ENCODE data around the gene TDRD1. TPM values are rescaled to one million over a fixed set of nuclear protein-coding genes. Genes with fewer than 3 reads are reported as not detected.

The TDRD1 gene
- total RNA-seq, 1 donor from 2014 or later = 0.04 TPM

- Histone ChIP-seq H2AFZ (replicated peaks) (no peak overlapping the region), H3K36me3 (no peaks in the 10 kb centered on the region), H3K4me1 (peaks cover 4% of the 10 kb centered on the region), H3K9ac (no peak overlapping the region), H3K27ac (no peak overlapping the region), H3K4me3 (no peak overlapping the region), H3K9me3 (ENCODE audit: low read depth) (no peaks in the 10 kb centered on the region), H3K79me2 (ENCODE audit: low read depth) (no peaks in the 10 kb centered on the region), H3K27me3 (no peaks in the 10 kb centered on the region), H3K4me2 (no peak overlapping the region), H4K20me1 (ENCODE audit: low read depth) (no peaks in the 10 kb centered on the region), H3F3A (ENCODE audit: low read depth) (no peaks in the 10 kb centered on the region)
- peaks cover 8% of the 10 kb centered on the region for H3K4me1 Mint-ChIP-seq
- no peak for DNase-seq (ENCODE audit: low spot score)
- H3K36me3 Mint-ChIP-seq = no peaks in the 10 kb centered on the region
- peaks cover 4% of the 10 kb centered on the region for H3K27me3 Mint-ChIP-seq (ENCODE audit: insufficient read depth, low read depth)
- no peak overlapping the region for H3K4me3 Mint-ChIP-seq
- no peak overlapping the region for H3K27ac Mint-ChIP-seq
- TF ChIP-seq CTCF (IDR thresholded peaks at IDR 0.05) (no peak), EZH2phosphoT487 (IDR thresholded peaks at IDR 0.05) (no peak), EZH2 (IDR thresholded peaks at IDR 0.05) (no peak)
- H3K9me3 Mint-ChIP-seq = peaks cover 3% of the 10 kb centered on the region
Measured at GRCh38 chr10:114266521-114266920, 87.4 kb downstream of the TDRD1 start.

DNA sequence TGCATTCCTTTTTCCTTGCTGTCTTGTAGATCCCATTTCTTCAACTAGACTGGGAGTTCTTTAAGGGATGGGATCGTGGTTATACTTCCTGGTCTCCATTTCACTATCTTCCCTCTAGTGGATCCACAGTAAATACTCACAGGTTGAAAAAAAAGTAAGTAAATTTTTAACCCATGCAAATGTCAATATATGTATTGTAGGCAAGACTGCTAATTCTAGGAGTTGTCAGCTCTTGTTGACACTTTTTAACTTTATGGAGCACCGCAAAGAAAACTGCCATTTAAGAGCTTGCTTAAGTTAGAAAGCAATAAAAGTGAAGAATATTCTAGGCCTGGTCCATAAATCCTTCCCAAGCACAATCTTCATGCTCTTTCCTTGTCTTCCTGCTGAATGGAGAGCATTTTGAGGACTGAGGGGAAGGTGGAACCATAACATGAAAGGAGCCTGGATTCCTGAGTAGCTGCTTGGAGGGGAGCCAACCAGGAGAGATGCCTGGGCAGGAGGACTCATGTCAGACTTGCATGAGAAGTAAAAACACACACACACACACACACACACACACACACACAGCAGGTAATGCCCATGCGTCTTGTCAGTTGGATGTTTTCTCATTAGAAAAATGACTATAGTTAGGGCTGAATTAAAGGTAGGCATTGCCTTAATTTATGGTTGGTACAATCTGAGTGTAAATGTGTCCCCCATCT, 92.1 kb downstream of the TDRD1 start:
- no peaks in the 10 kb centered on the region for H3K36me3 Mint-ChIP-seq
- H3K4me1 ChIP-seq = no peaks in the 10 kb centered on the region
- no peaks in the 10 kb centered on the region for H3K4me1 Mint-ChIP-seq
- TF ChIP-seq EZH2 (IDR thresholded peaks at IDR 0.05) (no peak), CTCF (IDR thresholded peaks at IDR 0.05) (no peak), EZH2phosphoT487 (IDR thresholded peaks at IDR 0.05) (no peak)
- H3K79me2 ChIP-seq (ENCODE audit: low read depth) = no peaks in the 10 kb centered on the region
- peaks cover 5% of the 10 kb centered on the region for H3K27me3 Mint-ChIP-seq (ENCODE audit: insufficient read depth, low read depth)
- H2AFZ ChIP-seq (replicated peaks) = no peak overlapping the region
- no peak overlapping the region for H3K27ac ChIP-seq
- no peak overlapping the region for H3K27ac Mint-ChIP-seq
- no peak overlapping the region for H3K4me3 Mint-ChIP-seq
- no peak overlapping the region for H3K9ac ChIP-seq
- H3K9me3 Mint-ChIP-seq = peaks cover 3% of the 10 kb centered on the region
- no peak overlapping the region for H3K4me2 ChIP-seq
- H3K27me3 ChIP-seq = no peaks in the 10 kb centered on the region
- no peaks in the 10 kb centered on the region for H3F3A ChIP-seq (ENCODE audit: low read depth)
- H4K20me1 ChIP-seq (ENCODE audit: low read depth) = no peaks in the 10 kb centered on the region
- no peak for DNase-seq (ENCODE audit: low spot score)
- no peaks in the 10 kb centered on the region for H3K36me3 ChIP-seq
- no peak overlapping the region for H3K4me3 ChIP-seq
- no peaks in the 10 kb centered on the region for H3K9me3 ChIP-seq (ENCODE audit: low read depth)

GRCh38 chr10:114271779-114272167, 92.6 kb downstream of the TDRD1 start:
- Mint-ChIP-seq H3K36me3 (no peaks in the 10 kb centered on the region), H3K27ac (no peak overlapping the region), H3K9me3 (peaks cover 3% of the 10 kb centered on the region), H3K27me3 (ENCODE audit: insufficient read depth, low read depth) (peaks cover 5% of the 10 kb centered on the region), H3K4me3 (no peak overlapping the region), H3K4me1 (no peaks in the 10 kb centered on the region)
- H3K79me2 ChIP-seq (ENCODE audit: low read depth) = no peaks in the 10 kb centered on the region
- H3K27ac ChIP-seq = no peak overlapping the region
- no peaks in the 10 kb centered on the region for H4K20me1 ChIP-seq (ENCODE audit: low read depth)
- no peaks in the 10 kb centered on the region for H3K27me3 ChIP-seq
- no peak overlapping the region for H3K9ac ChIP-seq
- no peak overlapping the region for H2AFZ ChIP-seq (replicated peaks)
- H3K4me1 ChIP-seq = no peaks in the 10 kb centered on the region
- H3K4me3 ChIP-seq = no peak overlapping the region
- H3K36me3 ChIP-seq = no peaks in the 10 kb centered on the region
- no peak for TF ChIP-seq EZH2phosphoT487 (IDR thresholded peaks at IDR 0.05)
- no peak for TF ChIP-seq EZH2 (IDR thresholded peaks at IDR 0.05)
- TF ChIP-seq CTCF (IDR thresholded peaks at IDR 0.05) = no peak
- no peaks in the 10 kb centered on the region for H3F3A ChIP-seq (ENCODE audit: low read depth)
- DNase-seq (ENCODE audit: low spot score) = no peak
- H3K9me3 ChIP-seq (ENCODE audit: low read depth) = no peaks in the 10 kb centered on the region
- H3K4me2 ChIP-seq = no peak overlapping the region
